MM.1S (cell line): ENCODE measurements around the gene SGCG.
"Not testable (repeated sequence)": the region's sequence is repeated elsewhere in the genome, so short reads cannot be mapped to it uniquely, and the experiment has no call there.

Source experiments
- DNase-seq: peaks from one replicate; pipeline ENCODE4 v3.0.0-alpha.2; 2015
- H2AFZ ChIP-seq: fragments of 300-600 bp; sonication (generic); 2 replicates; pipeline ENCODE4 v1.6.0; 2016; ENCODE audit warnings: antibody characterized with exemption, low read length
- H3F3A ChIP-seq: fragments of 300-600 bp; sonication (generic); 2 replicates; pipeline ENCODE4 v1.6.1; 2016; ENCODE audit warnings: mild to moderate bottlenecking, antibody characterized with exemption, low read length, moderate library complexity, mixed read lengths; ENCODE audit not compliant: insufficient read depth
- H3K27ac ChIP-seq: fragments of 300-600 bp; sonication (generic); 2 replicates; pipeline ENCODE4 v1.5.1; 2016; ENCODE audit warnings: mild to moderate bottlenecking, low read length
- H3K27me3 ChIP-seq: fragments of 300-600 bp; sonication (generic); replicated peaks from 2 replicates; pipeline ENCODE4 v1.6.0; 2016; ENCODE audit warnings: low read length; ENCODE audit not compliant: insufficient read depth
- H3K36me3 ChIP-seq: fragments of 300-600 bp; sonication (generic); replicated peaks from 2 replicates; pipeline ENCODE4 v1.6.1; 2016; ENCODE audit warnings: mild to moderate bottlenecking, low read length, mixed read lengths; ENCODE audit not compliant: insufficient read depth
- H3K4me1 ChIP-seq: fragments of 300-600 bp; sonication (generic); 2 replicates; pipeline ENCODE4 v1.6.1; 2016; ENCODE audit warnings: low read length, mixed read lengths
- H3K4me2 ChIP-seq: fragments of 300-600 bp; sonication (generic); 2 replicates; pipeline ENCODE4 v1.6.0; 2016; ENCODE audit warnings: low read depth, low read length
- H3K4me3 ChIP-seq: fragments of 300-600 bp; sonication (generic); 2 replicates; pipeline ENCODE4 v1.5.1; 2016; ENCODE audit warnings: low read length, mixed read lengths
- H3K79me2 ChIP-seq: fragments of 300-600 bp; sonication (generic); 2 replicates; pipeline ENCODE4 v1.6.1; 2016; ENCODE audit warnings: mixed run types, low read length, mixed read lengths
- H3K9ac ChIP-seq: fragments of 300-600 bp; sonication (generic); 2 replicates; pipeline ENCODE4 v1.6.1; 2016; ENCODE audit warnings: low read length, mixed read lengths
- H3K9me2 ChIP-seq: fragments of 300-600 bp; sonication (generic); replicated peaks from 2 replicates; pipeline ENCODE4 v1.6.1; 2016; ENCODE audit warnings: mild to moderate bottlenecking, low read length, mixed read lengths; ENCODE audit not compliant: insufficient read depth
- H3K9me3 ChIP-seq: fragments of 300-600 bp; sonication (generic); replicated peaks from 2 replicates; pipeline ENCODE4 v1.6.1; 2016; ENCODE audit warnings: mild to moderate bottlenecking, low read length, mixed read lengths; ENCODE audit not compliant: insufficient read depth
- H4K20me1 ChIP-seq: fragments of 300-600 bp; sonication (generic); 2 replicates; pipeline ENCODE4 v1.6.1; 2016; ENCODE audit warnings: mild to moderate bottlenecking, low read length, moderate library complexity, mixed read lengths; ENCODE audit not compliant: insufficient read depth
- CTCF ChIP-seq: fragments of 300-600 bp; sonication (generic); IDR thresholded peaks from 2 replicates; pipeline ENCODE4 v1.5.1; 2016; ENCODE audit warnings: antibody characterized with exemption, low read length, mixed read lengths
- EZH2 ChIP-seq: fragments of 300-600 bp; sonication (generic); optimal IDR thresholded peaks from 2 replicates; pipeline ENCODE3; 2017; ENCODE audit warnings: low read depth, mild to moderate bottlenecking, antibody characterized with exemption, low read length, mixed read lengths
- EZH2phosphoT487 ChIP-seq: fragments of 300-600 bp; sonication (generic); IDR thresholded peaks from 2 replicates; pipeline ENCODE4 v1.6.1; 2018; ENCODE audit warnings: antibody characterized with exemption, low read length

SGCG gene

DNA sequence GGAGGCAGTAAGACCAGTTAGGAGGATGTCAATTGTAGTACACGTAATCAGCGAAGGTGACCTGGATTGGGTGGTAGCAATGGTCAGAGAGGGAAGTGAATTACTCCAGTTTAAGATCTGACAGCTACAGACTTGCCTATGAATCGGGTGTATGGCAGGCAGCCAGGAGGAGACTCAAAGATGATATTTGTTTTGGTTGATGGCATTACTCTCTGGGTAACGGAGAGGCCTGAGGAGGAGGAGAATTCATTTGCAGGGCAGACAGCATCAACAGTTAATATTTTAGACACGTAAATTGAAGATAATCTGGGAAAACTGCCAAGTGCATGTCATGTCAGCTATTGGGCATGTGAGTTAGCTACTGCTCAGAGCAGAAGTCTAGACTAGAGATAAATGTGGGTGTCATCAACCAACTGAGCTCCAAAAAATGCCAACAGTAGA lies 109.2 kb downstream of the SGCG start:
- DNase-seq, result no peak
- Histone ChIP-seq H3K9me3 (no peaks in the 10 kb centered on the region), H3K36me3 (no peaks in the 10 kb centered on the region), H3K4me3 (no peak overlapping the region), H3K4me2 (no peak overlapping the region), H3F3A (no peaks in the 10 kb centered on the region), H3K27ac (no peak overlapping the region), H4K20me1 (no peaks in the 10 kb centered on the region), H3K9ac (no peak overlapping the region), H3K4me1 (no peaks in the 10 kb centered on the region), H3K9me2 (no peaks in the 10 kb centered on the region), H3K27me3 (no peaks in the 10 kb centered on the region), H3K79me2 (no peaks in the 10 kb centered on the region), H2AFZ (no peak overlapping the region)
- no peak for TF ChIP-seq EZH2phosphoT487
- no peak for TF ChIP-seq CTCF
- TF ChIP-seq EZH2, result no peak

DNA sequence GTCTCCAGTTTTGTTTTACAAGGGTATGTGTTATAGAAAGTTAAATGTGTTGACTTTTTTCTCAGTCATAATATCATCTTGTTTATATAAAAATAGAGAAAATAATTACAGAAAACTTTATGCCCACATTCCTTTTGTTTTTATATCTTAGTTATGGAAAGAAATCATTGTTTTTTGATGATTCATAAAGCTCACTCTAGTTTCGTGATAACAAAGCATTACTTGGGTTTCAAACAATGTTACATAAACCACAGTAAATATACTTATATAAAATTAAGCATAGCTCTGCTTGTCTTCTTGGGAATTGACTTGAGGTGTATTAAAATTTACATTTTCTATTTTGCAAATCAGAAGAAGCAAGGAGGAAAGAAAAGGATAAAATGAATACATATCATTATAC lies 111.8 kb downstream of the SGCG start:
- no peak for DNase-seq
- Histone ChIP-seq H3K27ac (no peak overlapping the region), H3K9me2 (no peaks in the 10 kb centered on the region), H2AFZ (no peak overlapping the region), H3K4me2 (no peak overlapping the region), H3K9ac (no peak overlapping the region), H3F3A (no peaks in the 10 kb centered on the region), H3K9me3 (no peaks in the 10 kb centered on the region), H3K36me3 (no peaks in the 10 kb centered on the region), H4K20me1 (no peaks in the 10 kb centered on the region), H3K4me3 (no peak overlapping the region), H3K27me3 (no peaks in the 10 kb centered on the region), H3K79me2 (no peaks in the 10 kb centered on the region), H3K4me1 (no peaks in the 10 kb centered on the region)
- no peak for TF ChIP-seq EZH2phosphoT487
- TF ChIP-seq EZH2, result no peak
- no peak for TF ChIP-seq CTCF

DNA sequence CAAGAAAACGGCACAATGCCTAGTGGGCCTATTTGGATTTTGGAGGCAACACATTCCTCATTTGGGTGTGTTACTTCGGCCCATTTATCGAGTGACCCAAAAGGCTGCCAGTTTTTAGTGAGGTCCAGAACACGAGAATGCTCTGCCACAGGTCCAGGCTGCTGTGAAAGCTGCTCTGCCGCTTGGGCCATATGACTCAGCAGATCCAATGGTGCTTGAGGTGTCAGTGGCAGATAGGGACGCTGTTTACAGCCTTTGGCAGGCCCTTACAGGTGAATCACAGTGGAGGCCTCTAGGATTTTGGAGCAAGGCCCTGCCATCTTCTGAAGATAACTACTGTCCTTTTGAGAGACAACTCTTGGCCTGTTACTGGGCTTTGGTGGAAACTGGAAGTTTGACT lies 134.1 kb downstream of the SGCG start:
- H3K4me1 ChIP-seq, H3K4me3 ChIP-seq, DNase-seq, H3K9me2 ChIP-seq, H4K20me1 ChIP-seq, H3K79me2 ChIP-seq, H3K9ac ChIP-seq, H3F3A ChIP-seq, H3K27ac ChIP-seq, H2AFZ ChIP-seq, H3K36me3 ChIP-seq, H3K27me3 ChIP-seq, H3K9me3 ChIP-seq, H3K4me2 ChIP-seq: not testable (repeated sequence)

GRCh38 chr13:23319883-23320224 lies 139.1 kb downstream of the SGCG start:
- no peaks in the 10 kb centered on the region for H3K27me3 ChIP-seq
- H2AFZ ChIP-seq, result no peak overlapping the region
- H3K27ac ChIP-seq, result no peak overlapping the region
- H3K4me3 ChIP-seq, result no peak overlapping the region
- H3K9me3 ChIP-seq, result no peaks in the 10 kb centered on the region
- H3F3A ChIP-seq, result no peaks in the 10 kb centered on the region
- H3K9me2 ChIP-seq, result no peaks in the 10 kb centered on the region
- no peak for DNase-seq
- no peak for TF ChIP-seq EZH2
- TF ChIP-seq CTCF, result no peak
- no peak for TF ChIP-seq EZH2phosphoT487
- no peak overlapping the region for H3K4me2 ChIP-seq
- H3K36me3 ChIP-seq, result no peaks in the 10 kb centered on the region
- H3K9ac ChIP-seq, result no peak overlapping the region
- no peaks in the 10 kb centered on the region for H3K79me2 ChIP-seq
- no peaks in the 10 kb centered on the region for H4K20me1 ChIP-seq
- no peaks in the 10 kb centered on the region for H3K4me1 ChIP-seq
